ENCODE data around the gene ARL9.

ARL9 gene

DNA sequence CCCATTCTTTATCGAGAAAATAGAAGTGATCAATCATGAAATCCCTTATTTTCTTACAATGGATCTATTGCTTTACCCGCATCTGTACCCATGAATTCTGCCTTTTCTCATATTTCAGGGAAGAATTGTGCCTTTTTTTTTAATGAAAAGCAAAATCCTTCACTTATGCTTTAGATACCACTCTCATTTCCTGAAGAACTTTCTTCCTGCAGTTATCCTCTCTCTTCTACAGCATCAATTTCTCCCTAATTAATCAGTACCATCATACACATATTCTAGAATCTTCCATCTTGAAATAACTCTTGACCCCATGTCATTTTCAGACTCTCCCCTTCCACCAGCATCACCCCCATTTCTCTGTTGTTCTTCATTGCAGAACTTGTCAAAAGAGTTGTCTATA lies 26.6 kb downstream of the ARL9 start:
- DNase-seq (ENCODE audit: insufficient read length), result no peak
- TF ChIP-seq POLR2A (IDR thresholded peaks at IDR 0.05; ENCODE audit: low read depth, low read length) (no peak), TAF1 (IDR thresholded peaks at IDR 0.05; ENCODE audit: borderline replicate concordance, low read depth, low read length) (no peak), POLR2AphosphoS5 (IDR thresholded peaks at IDR 0.05; ENCODE audit: low read depth, low read length) (no peak)
- no peak for FAIRE-seq

DNA sequence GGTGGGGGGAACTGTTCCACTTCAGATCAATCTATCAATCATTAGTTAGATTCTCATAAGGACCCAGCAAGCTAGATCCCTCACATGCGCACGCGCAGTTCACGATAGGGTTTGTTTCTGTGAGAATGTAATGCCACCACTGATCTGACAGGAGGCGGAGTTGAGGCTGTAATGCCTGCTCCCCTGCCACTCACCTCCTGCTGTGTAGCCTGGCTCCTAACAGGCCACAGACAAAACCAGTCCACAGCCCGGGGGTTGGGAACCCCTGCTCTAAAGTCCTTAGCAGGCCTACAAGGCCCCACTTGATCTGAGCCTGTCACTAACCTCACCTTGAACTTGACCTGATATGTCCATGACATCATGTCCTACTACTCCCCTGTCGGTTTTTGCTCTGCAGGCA lies 30.3 kb downstream of the ARL9 start:
- no peak for FAIRE-seq

DNA sequence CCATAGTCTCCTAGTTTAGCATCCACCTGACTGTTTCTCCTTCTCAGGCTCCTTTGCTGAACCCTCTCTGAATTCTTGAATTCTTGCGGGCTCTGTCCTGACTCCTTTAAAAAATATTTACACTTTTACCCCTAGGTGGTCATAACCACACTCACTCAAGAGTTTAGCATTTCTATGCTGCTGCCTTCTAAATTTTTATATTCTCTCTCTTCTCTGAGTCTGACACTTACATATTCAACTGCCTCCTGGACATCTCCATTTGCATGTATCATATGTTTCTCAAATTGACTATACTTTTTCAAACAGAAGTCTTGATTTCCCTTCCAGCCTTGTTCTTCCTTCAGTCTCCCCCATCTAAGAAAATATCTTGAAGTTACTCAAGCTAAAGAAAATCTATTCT lies 31.6 kb downstream of the ARL9 start:
- FAIRE-seq, result no peak

More for the DNA sequence above, 30.3 kb downstream of the ARL9 start:
- TF ChIP-seq POLR2AphosphoS5 (IDR thresholded peaks at IDR 0.05; ENCODE audit: low read depth, low read length), result no peak
- TF ChIP-seq POLR2A (IDR thresholded peaks at IDR 0.05; ENCODE audit: low read depth, low read length), result no peak
- no peak for TF ChIP-seq TAF1 (IDR thresholded peaks at IDR 0.05; ENCODE audit: borderline replicate concordance, low read depth, low read length)
- DNase-seq (ENCODE audit: insufficient read length), result no peak

GRCh38 chr4:56540826-56541225 lies 35.2 kb downstream of the ARL9 start:
- TF ChIP-seq POLR2AphosphoS5 (IDR thresholded peaks at IDR 0.05; ENCODE audit: low read depth, low read length), result no peak
- TF ChIP-seq TAF1 (IDR thresholded peaks at IDR 0.05; ENCODE audit: borderline replicate concordance, low read depth, low read length), result no peak
- no peak for TF ChIP-seq POLR2A (IDR thresholded peaks at IDR 0.05; ENCODE audit: low read depth, low read length)
- DNase-seq (ENCODE audit: insufficient read length), result no peak
- no peak for FAIRE-seq

More for the DNA sequence above, 31.6 kb downstream of the ARL9 start:
- no peak for TF ChIP-seq POLR2AphosphoS5 (IDR thresholded peaks at IDR 0.05; ENCODE audit: low read depth, low read length)
- TF ChIP-seq POLR2A (IDR thresholded peaks at IDR 0.05; ENCODE audit: low read depth, low read length), result no peak
- TF ChIP-seq TAF1 (IDR thresholded peaks at IDR 0.05; ENCODE audit: borderline replicate concordance, low read depth, low read length), result no peak
- no peak for DNase-seq (ENCODE audit: insufficient read length)

DNA sequence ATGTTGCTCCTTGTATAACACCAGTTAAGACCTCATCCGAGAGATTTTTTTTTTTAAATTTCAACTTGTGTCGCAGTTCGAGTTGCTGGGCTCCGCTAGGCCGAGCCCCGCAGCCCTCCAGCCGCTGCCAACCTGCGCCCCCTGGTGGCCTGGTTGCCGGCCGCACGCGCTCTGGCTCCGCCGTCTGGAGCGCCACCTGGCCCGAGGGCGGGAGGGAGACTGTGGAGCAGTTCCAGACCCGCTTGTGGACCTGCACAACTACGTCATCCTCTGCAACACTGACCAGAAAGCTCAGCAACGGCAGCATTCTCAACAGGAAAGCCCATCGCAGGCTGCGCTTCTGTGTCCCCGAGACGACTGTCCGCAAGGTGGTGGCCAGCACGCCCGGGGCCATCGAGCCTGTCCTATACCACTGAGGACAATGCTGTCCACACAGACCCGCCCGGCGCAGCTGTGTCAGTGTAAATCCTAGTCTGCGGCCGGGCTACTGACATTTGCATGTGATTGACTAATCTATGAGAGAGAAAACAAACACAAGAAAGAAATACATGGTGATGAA lies 39.1 kb downstream of the ARL9 start:
- TF ChIP-seq POLR2AphosphoS5 (IDR thresholded peaks at IDR 0.05; ENCODE audit: low read depth, low read length), result no peak
- TF ChIP-seq TAF1 (IDR thresholded peaks at IDR 0.05; ENCODE audit: borderline replicate concordance, low read depth, low read length), result no peak
- TF ChIP-seq POLR2A (IDR thresholded peaks at IDR 0.05; ENCODE audit: low read depth, low read length), result no peak
- peak; percentile 67 for DNase-seq (ENCODE audit: insufficient read length)
- peak; percentile 85 for FAIRE-seq

GRCh38 chr4:56550642-56551041 lies 45.1 kb downstream of the ARL9 start:
- DNase-seq (ENCODE audit: insufficient read length) (no peak), FAIRE-seq (no peak)
- TF ChIP-seq POLR2A (IDR thresholded peaks at IDR 0.05; ENCODE audit: low read depth, low read length) (no peak), POLR2AphosphoS5 (IDR thresholded peaks at IDR 0.05; ENCODE audit: low read depth, low read length) (no peak), TAF1 (IDR thresholded peaks at IDR 0.05; ENCODE audit: borderline replicate concordance, low read depth, low read length) (no peak)

DNA sequence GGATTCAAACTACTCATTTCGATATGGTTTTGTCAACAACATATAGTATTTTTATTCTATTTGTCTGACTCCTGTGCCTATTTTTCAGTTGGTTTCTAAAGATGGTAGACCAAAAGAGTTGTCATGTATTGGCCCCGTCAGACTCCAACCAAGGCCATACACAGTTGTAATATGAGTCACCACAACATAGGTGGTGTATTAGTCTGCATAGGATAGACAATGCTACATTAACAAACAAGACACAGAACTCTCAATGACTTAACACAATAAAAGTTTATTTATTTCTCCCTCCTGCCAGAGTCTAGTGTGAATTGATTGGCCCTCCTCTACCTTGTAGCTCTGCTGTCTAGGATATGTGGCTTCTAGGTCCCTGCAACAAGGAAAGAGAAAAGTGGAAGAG lies 45.9 kb downstream of the ARL9 start:
- FAIRE-seq (no peak), DNase-seq (ENCODE audit: insufficient read length) (no peak)
- no peak for TF ChIP-seq POLR2A (IDR thresholded peaks at IDR 0.05; ENCODE audit: low read depth, low read length)
- no peak for TF ChIP-seq TAF1 (IDR thresholded peaks at IDR 0.05; ENCODE audit: borderline replicate concordance, low read depth, low read length)
- no peak for TF ChIP-seq POLR2AphosphoS5 (IDR thresholded peaks at IDR 0.05; ENCODE audit: low read depth, low read length)

DNA sequence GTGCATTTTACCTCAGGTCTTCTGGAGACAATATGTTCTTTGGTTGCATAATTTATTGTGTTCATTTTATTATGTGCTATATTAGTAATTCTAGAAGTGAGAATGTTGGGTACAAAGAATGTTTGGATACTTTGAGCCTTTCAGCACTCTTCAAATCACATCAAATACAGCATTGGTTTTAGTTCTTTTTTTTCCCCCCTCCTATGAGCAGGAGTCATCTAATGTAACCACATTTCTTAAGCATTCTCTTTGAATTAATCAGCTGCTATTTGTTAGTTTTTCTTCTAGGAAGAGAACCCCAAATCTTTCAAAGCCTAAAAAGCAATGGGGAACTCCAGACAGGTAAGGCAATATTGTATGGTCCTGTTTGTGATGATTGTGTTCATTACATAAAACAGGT lies 46.7 kb downstream of the ARL9 start:
- TF ChIP-seq POLR2A (IDR thresholded peaks at IDR 0.05; ENCODE audit: low read depth, low read length) (no peak), TAF1 (IDR thresholded peaks at IDR 0.05; ENCODE audit: borderline replicate concordance, low read depth, low read length) (no peak), POLR2AphosphoS5 (IDR thresholded peaks at IDR 0.05; ENCODE audit: low read depth, low read length) (no peak)
- DNase-seq (ENCODE audit: insufficient read length) (no peak), FAIRE-seq (no peak)

DNA sequence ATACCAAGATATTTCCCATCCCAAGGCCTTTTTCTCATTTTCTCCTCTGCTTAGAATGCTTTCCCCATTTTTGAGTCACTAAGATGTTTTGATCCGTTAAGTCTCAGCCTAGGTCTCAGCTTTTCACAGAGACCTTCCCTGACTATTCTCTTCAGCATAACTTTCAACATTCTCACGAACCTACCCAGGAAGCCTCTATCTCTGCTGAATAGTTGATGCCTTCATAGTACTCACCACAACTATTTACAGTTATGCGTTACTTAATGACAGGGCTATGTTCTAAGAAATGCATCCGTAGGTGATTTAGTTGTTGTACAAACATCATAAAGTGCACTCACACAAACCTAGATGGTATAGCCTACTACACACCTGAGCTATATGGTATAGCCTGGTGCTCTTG lies 64.5 kb downstream of the ARL9 start:
- FAIRE-seq, result no peak
- no peak for DNase-seq (ENCODE audit: insufficient read length)
- TF ChIP-seq POLR2A (IDR thresholded peaks at IDR 0.05; ENCODE audit: low read depth, low read length) (no peak), TAF1 (IDR thresholded peaks at IDR 0.05; ENCODE audit: borderline replicate concordance, low read depth, low read length) (no peak), POLR2AphosphoS5 (IDR thresholded peaks at IDR 0.05; ENCODE audit: low read depth, low read length) (no peak)

Data from GM12892 (cell line).